Activated naive CD8-positive, alpha-beta T cell (primary cell): Measurements from ENCODE around the gene CCSER2.
"Not testable (repeated sequence)": the region's sequence is repeated elsewhere in the genome, so short reads cannot be mapped to it uniquely, and the experiment has no call there.

Experiments
- H3K27ac Mint-ChIP-seq: one replicate; pipeline ENCODE4 v1.8.0; 2021; ENCODE audit warnings: mixed read lengths
- H3K27me3 Mint-ChIP-seq: one replicate; pipeline ENCODE4 v1.8.0; 2021; ENCODE audit warnings: mixed read lengths
- H3K36me3 Mint-ChIP-seq: one replicate; pipeline ENCODE4 v1.8.0; 2021; ENCODE audit warnings: mixed read lengths
- H3K4me1 Mint-ChIP-seq: one replicate; pipeline ENCODE4 v1.8.0; 2021; ENCODE audit warnings: low read depth, mixed read lengths
- H3K4me3 Mint-ChIP-seq: one replicate; pipeline ENCODE4 v1.8.0; 2021; ENCODE audit warnings: mild to moderate bottlenecking, mixed read lengths
- H3K9me3 Mint-ChIP-seq: one replicate; pipeline ENCODE4 v1.8.0; 2021; ENCODE audit warnings: low read depth, mixed read lengths

CCSER2 gene

GRCh38 chr10:84306751-84307384 lies 21.5 kb upstream of the CCSER2 start:
- Mint-ChIP-seq H3K9me3 (no peaks in the 10 kb centered on the region), H3K27me3 (no peaks in the 10 kb centered on the region), H3K4me1 (peaks cover 33% of the 10 kb centered on the region), H3K36me3 (no peaks in the 10 kb centered on the region), H3K27ac (peak overlapping the region; percentile 79), H3K4me3 (peak overlapping the region; percentile 56)

DNA sequence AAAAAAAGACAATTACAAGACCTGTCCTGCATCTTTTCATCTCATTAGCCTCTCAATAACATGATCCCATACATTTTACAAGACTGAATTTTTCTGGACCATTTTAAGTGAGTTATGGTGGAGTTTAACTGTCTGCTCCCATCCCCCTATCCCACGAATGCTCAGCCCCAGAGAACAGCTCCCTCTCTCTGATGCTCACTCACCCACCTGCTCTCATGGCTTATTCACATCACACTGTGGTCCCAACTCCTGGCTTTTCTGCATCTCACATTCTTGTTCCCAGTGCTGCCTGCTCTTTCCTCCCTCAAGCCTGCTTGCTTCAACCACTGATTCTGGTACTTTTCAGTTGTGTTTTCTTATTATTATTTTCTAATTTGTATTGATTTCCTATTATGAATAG lies 20.4 kb upstream of the CCSER2 start:
- H3K27me3 Mint-ChIP-seq, result no peaks in the 10 kb centered on the region
- H3K27ac Mint-ChIP-seq, result no peak overlapping the region
- no peaks in the 10 kb centered on the region for H3K9me3 Mint-ChIP-seq
- H3K4me1 Mint-ChIP-seq, result peaks cover 33% of the 10 kb centered on the region
- no peak overlapping the region for H3K4me3 Mint-ChIP-seq
- H3K36me3 Mint-ChIP-seq, result no peaks in the 10 kb centered on the region

- Mint-ChIP-seq H3K4me3 (peak overlapping the region; percentile 25), H3K36me3 (no peaks in the 10 kb centered on the region), H3K9me3 (no peaks in the 10 kb centered on the region), H3K27ac (peak overlapping the region; percentile 8), H3K4me1 (peaks cover 33% of the 10 kb centered on the region), H3K27me3 (no peaks in the 10 kb centered on the region)
Observed at GRCh38 chr10:84308481-84309304, 19.7 kb upstream of the CCSER2 start.

DNA sequence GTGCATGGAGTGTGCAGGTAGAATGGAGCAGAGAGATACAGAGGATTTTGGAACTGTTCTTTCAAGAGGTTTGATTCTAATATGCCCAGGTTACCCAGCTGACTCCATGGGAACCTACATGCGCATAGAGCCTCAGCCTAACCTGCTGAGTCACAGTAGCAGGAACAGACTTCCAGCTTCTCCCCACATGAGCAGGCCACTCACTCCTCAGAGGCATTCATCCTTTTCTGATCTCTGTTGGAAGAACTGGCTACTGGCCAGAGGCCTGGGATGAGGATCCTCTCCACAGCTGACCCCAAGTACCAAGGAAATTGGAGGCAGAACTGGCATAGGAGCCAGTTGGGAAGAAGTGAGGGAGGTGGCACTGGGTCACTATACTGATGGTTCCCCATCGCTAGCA lies 17.9 kb upstream of the CCSER2 start:
- Mint-ChIP-seq H3K36me3 (no peaks in the 10 kb centered on the region), H3K4me3 (no peak overlapping the region), H3K9me3 (no peaks in the 10 kb centered on the region), H3K27me3 (no peaks in the 10 kb centered on the region), H3K4me1 (peaks cover 33% of the 10 kb centered on the region), H3K27ac (no peak overlapping the region)

DNA sequence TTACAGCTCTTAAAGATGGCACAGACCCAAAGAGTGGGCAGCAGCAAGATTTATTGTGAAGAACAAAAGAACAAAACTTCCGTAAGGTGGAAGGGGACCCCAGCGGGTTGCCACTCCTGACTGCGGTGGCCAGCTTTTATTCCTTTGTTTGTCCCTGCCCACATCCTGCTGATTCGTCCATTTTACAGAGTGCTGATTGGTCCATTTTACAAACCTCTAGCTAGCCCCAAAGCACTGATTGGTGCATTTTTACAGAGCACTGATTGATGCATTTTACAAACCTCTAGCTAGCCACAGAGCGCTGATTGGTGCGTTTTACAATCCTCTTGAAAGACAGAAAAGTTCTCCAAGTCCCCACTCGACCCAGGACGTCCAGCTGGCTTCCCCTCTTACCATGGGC lies 16.8 kb upstream of the CCSER2 start:
- no peak overlapping the region for H3K27ac Mint-ChIP-seq
- peaks cover 30% of the 10 kb centered on the region for H3K4me1 Mint-ChIP-seq
- no peaks in the 10 kb centered on the region for H3K36me3 Mint-ChIP-seq
- no peaks in the 10 kb centered on the region for H3K27me3 Mint-ChIP-seq
- H3K4me3 Mint-ChIP-seq, result no peak overlapping the region
- H3K9me3 Mint-ChIP-seq, result no peaks in the 10 kb centered on the region

GRCh38 chr10:84312816-84313215 lies 15.6 kb upstream of the CCSER2 start:
- Mint-ChIP-seq H3K27ac (no peak overlapping the region), H3K4me1 (peaks cover 23% of the 10 kb centered on the region), H3K36me3 (no peaks in the 10 kb centered on the region), H3K9me3 (no peaks in the 10 kb centered on the region), H3K27me3 (no peaks in the 10 kb centered on the region), H3K4me3 (no peak overlapping the region)

- Mint-ChIP-seq H3K4me1 (peaks cover 9% of the 10 kb centered on the region), H3K27ac (no peak overlapping the region), H3K9me3 (no peaks in the 10 kb centered on the region), H3K36me3 (no peaks in the 10 kb centered on the region), H3K27me3 (no peaks in the 10 kb centered on the region), H3K4me3 (no peak overlapping the region)
Observed at GRCh38 chr10:84314275-84314674, 14.1 kb upstream of the CCSER2 start.

DNA sequence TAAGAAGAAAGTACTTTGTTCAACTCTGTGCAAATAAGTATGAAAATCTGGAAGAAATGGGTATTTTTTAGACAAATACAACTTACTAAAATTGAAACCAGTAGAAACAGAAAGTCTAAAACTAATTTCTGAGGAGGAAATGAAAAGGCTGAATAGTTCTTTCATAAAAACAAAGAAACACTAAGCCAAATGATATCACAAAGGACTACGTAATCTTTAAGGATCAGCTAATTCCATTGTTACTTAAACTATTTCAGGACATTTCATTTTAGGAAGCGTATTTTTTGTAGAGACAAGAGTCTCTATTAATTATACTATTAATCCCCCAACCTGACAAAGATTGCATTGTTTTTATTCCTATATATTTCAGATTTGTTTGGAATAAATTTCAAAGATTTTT lies 11.2 kb upstream of the CCSER2 start:
- no peak overlapping the region for H3K27ac Mint-ChIP-seq
- no peaks in the 10 kb centered on the region for H3K36me3 Mint-ChIP-seq
- no peak overlapping the region for H3K4me3 Mint-ChIP-seq
- no peaks in the 10 kb centered on the region for H3K9me3 Mint-ChIP-seq
- H3K4me1 Mint-ChIP-seq, result peaks cover 3% of the 10 kb centered on the region
- no peaks in the 10 kb centered on the region for H3K27me3 Mint-ChIP-seq

- H3K27me3 Mint-ChIP-seq, result no peaks in the 10 kb centered on the region
- H3K36me3 Mint-ChIP-seq, result no peaks in the 10 kb centered on the region
- no peak overlapping the region for H3K27ac Mint-ChIP-seq
- H3K9me3 Mint-ChIP-seq, result no peaks in the 10 kb centered on the region
- H3K4me3 Mint-ChIP-seq, result no peak overlapping the region
- peaks cover 3% of the 10 kb centered on the region for H3K4me1 Mint-ChIP-seq
Observed at GRCh38 chr10:84321902-84322301, 6.5 kb upstream of the CCSER2 start.

GRCh38 chr10:84323566-84323965 lies 4.8 kb upstream of the CCSER2 start:
- not testable (repeated sequence) for H3K4me3 Mint-ChIP-seq, H3K4me1 Mint-ChIP-seq, H3K9me3 Mint-ChIP-seq, H3K27ac Mint-ChIP-seq, H3K36me3 Mint-ChIP-seq, H3K27me3 Mint-ChIP-seq

GRCh38 chr10:84326995-84327394 lies 1.4 kb upstream of the CCSER2 start:
- H3K27me3 Mint-ChIP-seq, H3K36me3 Mint-ChIP-seq, H3K4me3 Mint-ChIP-seq, H3K9me3 Mint-ChIP-seq, H3K27ac Mint-ChIP-seq: not testable (repeated sequence)
- H3K4me1 Mint-ChIP-seq, result peaks cover 33% of the 10 kb centered on the region

- Mint-ChIP-seq H3K27me3 (no peaks in the 10 kb centered on the region), H3K4me3 (peak overlapping the region; percentile 98), H3K9me3 (no peaks in the 10 kb centered on the region), H3K4me1 (peaks cover 33% of the 10 kb centered on the region), H3K27ac (peak overlapping the region; percentile 98), H3K36me3 (peaks cover 2% of the 10 kb centered on the region)
Observed at GRCh38 chr10:84329196-84329611, 815 bp downstream of the CCSER2 start.

DNA sequence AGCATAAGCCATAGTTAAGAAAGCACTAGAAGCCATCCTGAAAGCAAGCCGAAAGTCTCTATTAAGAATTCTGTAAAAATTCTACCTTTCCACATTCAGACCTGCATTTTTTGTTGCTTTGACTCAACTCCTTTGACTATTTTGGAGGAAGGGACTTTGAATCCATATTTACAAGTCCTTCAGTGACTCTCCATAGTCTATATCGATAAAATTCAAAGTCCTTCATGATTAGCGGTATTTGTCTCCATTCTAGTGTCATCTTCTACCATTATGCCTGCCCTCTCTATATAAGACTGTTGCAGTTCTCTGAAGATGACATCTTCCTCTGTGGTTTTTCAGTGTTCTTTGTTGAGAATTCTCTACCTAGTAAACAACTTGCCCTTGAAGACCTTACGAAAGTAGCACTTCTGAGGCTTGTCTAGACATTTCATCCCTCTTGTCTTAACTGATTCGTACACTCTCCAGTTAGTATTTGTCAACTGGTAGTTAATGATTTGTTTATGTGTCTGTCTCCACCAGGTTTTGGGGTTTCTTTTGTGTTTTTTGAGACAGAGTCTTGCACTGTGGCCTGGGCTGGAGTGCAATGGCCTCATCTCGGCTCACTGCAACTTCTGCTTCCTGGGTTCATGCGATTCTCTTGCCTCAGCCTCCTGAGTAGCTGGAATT lies 1.7 kb downstream of the CCSER2 start:
- Mint-ChIP-seq H3K27me3 (no peaks in the 10 kb centered on the region), H3K9me3 (no peaks in the 10 kb centered on the region), H3K4me3 (peak overlapping the region; percentile 98), H3K27ac (peak overlapping the region; percentile 98), H3K36me3 (peaks cover 2% of the 10 kb centered on the region), H3K4me1 (peaks cover 33% of the 10 kb centered on the region)

- Mint-ChIP-seq H3K9me3 (no peaks in the 10 kb centered on the region), H3K36me3 (peaks cover 2% of the 10 kb centered on the region), H3K4me1 (peaks cover 33% of the 10 kb centered on the region), H3K4me3 (peak overlapping the region; percentile 98), H3K27me3 (no peaks in the 10 kb centered on the region), H3K27ac (peak overlapping the region; percentile 98)
Observed at GRCh38 chr10:84331091-84331490, 2.7 kb downstream of the CCSER2 start.

GRCh38 chr10:84333864-84334451 lies 5.6 kb downstream of the CCSER2 start:
- peaks cover 35% of the 10 kb centered on the region for H3K4me1 Mint-ChIP-seq
- H3K4me3 Mint-ChIP-seq, result peak overlapping the region; percentile 27
- H3K27me3 Mint-ChIP-seq, result no peaks in the 10 kb centered on the region
- H3K9me3 Mint-ChIP-seq, result no peaks in the 10 kb centered on the region
- peak overlapping the region; percentile 84 for H3K27ac Mint-ChIP-seq
- H3K36me3 Mint-ChIP-seq, result peaks cover 2% of the 10 kb centered on the region
